Inflammatory macrophage treated with lipopolysaccharide for 4 hours (primary cell): ENCODE data around the gene CACNA2D2.

Source experiments
- DNase-seq: peaks from one replicate; pipeline ENCODE4 v3.0.0-alpha.2; 2020

CACNA2D2 gene

GRCh38 chr3:50340448-50341329 lies 162.7 kb downstream of the CACNA2D2 start, which contains the start of gene RASSF1:
Gene RASSF1, minus strand, starts transcription at chr3:50340836. Its CDS starts 31 bp downstream, at chr3:50340805.
- DNase-seq, result peak; percentile 56

GRCh38 chr3:50340147-50340447 lies 163.3 kb downstream of the CACNA2D2 start:
- no peak for DNase-seq

GRCh38 chr3:50339485-50340146 lies 163.8 kb downstream of the CACNA2D2 start:
- DNase-seq, result no peak

GRCh38 chr3:50338965-50339364 lies 164.5 kb downstream of the CACNA2D2 start:
- peak; percentile 59 for DNase-seq

- peak; percentile 100 for DNase-seq
Measured at GRCh38 chr3:50337175-50337861, 166.1 kb downstream of the CACNA2D2 start.

GRCh38 chr3:50336452-50337174 lies 166.8 kb downstream of the CACNA2D2 start:
- no peak for DNase-seq

- no peak for DNase-seq
Measured at GRCh38 chr3:50334339-50335075, 168.9 kb downstream of the CACNA2D2 start.

- no peak for DNase-seq
Measured at GRCh38 chr3:50333744-50334328, 169.6 kb downstream of the CACNA2D2 start.

GRCh38 chr3:50331364-50331907 lies 172.0 kb downstream of the CACNA2D2 start:
- no peak for DNase-seq

GRCh38 chr3:50330330-50330729 lies 173.1 kb downstream of the CACNA2D2 start:
- no peak for DNase-seq

GRCh38 chr3:50327943-50328691 lies 175.3 kb downstream of the CACNA2D2 start, which contains the start of gene TUSC2:
Gene TUSC2, minus strand, starts transcription at chr3:50328223. Its CDS starts 124 bp downstream, at chr3:50328099.
- peak; percentile 98 for DNase-seq

GRCh38 chr3:50327129-50327528 lies 176.3 kb downstream of the CACNA2D2 start:
- no peak for DNase-seq

GRCh38 chr3:50326182-50326541 lies 177.3 kb downstream of the CACNA2D2 start:
- no peak for DNase-seq

- no peak for DNase-seq
Measured at GRCh38 chr3:50325497-50326181, 177.8 kb downstream of the CACNA2D2 start.

- DNase-seq, result no peak
Measured at GRCh38 chr3:50325113-50325480, 178.3 kb downstream of the CACNA2D2 start.

GRCh38 chr3:50324351-50325112 lies 178.9 kb downstream of the CACNA2D2 start:
- peak; percentile 63 for DNase-seq

GRCh38 chr3:50323614-50324199 lies 179.7 kb downstream of the CACNA2D2 start:
- DNase-seq, result peak; percentile 34

GRCh38 chr3:50323092-50323600 lies 180.3 kb downstream of the CACNA2D2 start:
- peak; percentile 57 for DNase-seq
